ENCODE measurements around the gene EHD4. TPM values are rescaled to one million over a fixed set of nuclear protein-coding genes. Genes with fewer than 3 reads are reported as not detected.

EHD4 gene
- total RNA-seq, 1 donor from 2014 or later, result 17.2 TPM

DNA sequence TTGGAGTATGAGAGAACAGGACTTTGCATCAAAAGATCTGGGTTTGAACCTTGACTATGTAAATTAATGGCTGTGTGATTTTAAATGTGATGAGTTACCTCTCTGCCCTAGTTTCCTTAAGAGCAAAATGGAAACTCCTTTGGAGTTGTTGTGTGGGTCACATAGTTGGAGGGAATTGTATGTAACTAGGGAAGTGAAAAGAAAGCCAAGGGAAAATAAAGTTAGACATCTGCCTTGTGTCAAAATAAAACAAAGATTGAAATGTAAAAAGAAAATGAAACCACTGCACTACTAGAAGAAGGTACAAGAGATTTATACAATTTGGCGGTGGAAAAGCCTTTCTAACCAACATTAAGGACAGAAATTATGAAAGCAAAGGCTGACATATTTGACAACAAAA lies 1.7 kb upstream of the EHD4 start:
- peaks cover 18% of the 10 kb centered on the region for H3K4me1 Mint-ChIP-seq (ENCODE audit: low read depth)
- TF ChIP-seq, protein P1, sequence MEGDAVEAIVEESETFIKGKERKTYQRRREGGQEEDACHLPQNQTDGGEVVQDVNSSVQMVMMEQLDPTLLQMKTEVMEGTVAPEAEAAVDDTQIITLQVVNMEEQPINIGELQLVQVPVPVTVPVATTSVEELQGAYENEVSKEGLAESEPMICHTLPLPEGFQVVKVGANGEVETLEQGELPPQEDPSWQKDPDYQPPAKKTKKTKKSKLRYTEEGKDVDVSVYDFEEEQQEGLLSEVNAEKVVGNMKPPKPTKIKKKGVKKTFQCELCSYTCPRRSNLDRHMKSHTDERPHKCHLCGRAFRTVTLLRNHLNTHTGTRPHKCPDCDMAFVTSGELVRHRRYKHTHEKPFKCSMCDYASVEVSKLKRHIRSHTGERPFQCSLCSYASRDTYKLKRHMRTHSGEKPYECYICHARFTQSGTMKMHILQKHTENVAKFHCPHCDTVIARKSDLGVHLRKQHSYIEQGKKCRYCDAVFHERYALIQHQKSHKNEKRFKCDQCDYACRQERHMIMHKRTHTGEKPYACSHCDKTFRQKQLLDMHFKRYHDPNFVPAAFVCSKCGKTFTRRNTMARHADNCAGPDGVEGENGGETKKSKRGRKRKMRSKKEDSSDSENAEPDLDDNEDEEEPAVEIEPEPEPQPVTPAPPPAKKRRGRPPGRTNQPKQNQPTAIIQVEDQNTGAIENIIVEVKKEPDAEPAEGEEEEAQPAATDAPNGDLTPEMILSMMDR (IDR thresholded peaks at IDR 0.05; ENCODE audit: unreplicated experiment), result no peak
- H3K4me3 Mint-ChIP-seq (ENCODE audit: low read depth), result no peak overlapping the region
- H3K27ac Mint-ChIP-seq, result no peak overlapping the region
- H3K36me3 Mint-ChIP-seq (ENCODE audit: insufficient read depth), result no peaks in the 10 kb centered on the region
- no peak for DNase-seq (ENCODE audit: low spot score, unreplicated experiment)
- H3K27me3 Mint-ChIP-seq, result peaks cover 4% of the 10 kb centered on the region
- H3K9me3 Mint-ChIP-seq (ENCODE audit: low read depth), result no peaks in the 10 kb centered on the region

- Mint-ChIP-seq H3K4me1 (ENCODE audit: low read depth) (peaks cover 19% of the 10 kb centered on the region), H3K36me3 (ENCODE audit: insufficient read depth) (no peaks in the 10 kb centered on the region), H3K9me3 (ENCODE audit: low read depth) (no peaks in the 10 kb centered on the region), H3K4me3 (ENCODE audit: low read depth) (peak overlapping the region; percentile 91), H3K27me3 (peaks cover 4% of the 10 kb centered on the region), H3K27ac (peak overlapping the region; percentile 97)
- peak; percentile 43 for DNase-seq (ENCODE audit: low spot score, unreplicated experiment)
- TF ChIP-seq, protein P1 (IDR thresholded peaks at IDR 0.05; ENCODE audit: unreplicated experiment), result peak; percentile 5
These were observed 483 bp downstream of the EHD4 start for GRCh38 chr15:41971895-41972252.

DNA sequence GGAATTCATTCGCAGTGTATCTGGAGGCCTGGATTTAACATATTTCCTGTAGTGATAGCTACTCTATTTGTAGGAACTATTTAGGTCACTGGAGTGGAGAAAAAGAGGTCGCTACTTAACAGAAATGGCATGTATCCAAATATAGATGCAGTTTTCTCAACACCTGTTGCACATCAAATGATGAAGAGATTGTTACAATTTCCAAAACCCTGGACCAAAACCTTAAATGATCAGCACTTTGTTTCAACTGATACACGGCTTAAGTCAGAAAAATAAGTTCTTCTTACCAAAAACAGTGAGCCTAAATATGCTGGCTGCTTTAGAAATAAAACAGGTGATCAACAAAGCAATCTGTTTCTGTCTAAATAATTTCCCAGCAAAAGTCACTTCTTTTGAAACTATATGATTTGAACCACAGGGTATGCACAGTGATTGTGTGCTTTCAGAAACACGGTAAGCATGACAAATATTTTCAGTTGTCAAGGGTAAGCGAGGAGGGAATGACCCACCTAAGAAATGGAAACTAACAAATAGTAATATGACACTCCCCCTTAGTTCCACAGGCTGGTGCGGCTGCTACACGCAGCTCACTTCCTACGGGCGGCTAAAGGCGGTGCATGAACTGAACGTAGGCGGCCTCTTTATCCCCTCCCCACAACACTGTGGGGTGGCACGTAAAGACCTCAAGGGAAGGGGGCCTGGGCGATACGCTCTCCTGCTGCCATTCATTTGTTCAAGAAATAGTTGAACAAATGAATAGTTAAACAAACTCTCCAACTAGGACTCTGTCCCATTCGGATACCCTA lies 1.1 kb downstream of the EHD4 start:
- H3K4me3 Mint-ChIP-seq (ENCODE audit: low read depth), result peak overlapping the region; percentile 91
- DNase-seq (ENCODE audit: low spot score, unreplicated experiment), result no peak
- H3K27me3 Mint-ChIP-seq, result peaks cover 4% of the 10 kb centered on the region
- H3K4me1 Mint-ChIP-seq (ENCODE audit: low read depth), result peaks cover 19% of the 10 kb centered on the region
- no peaks in the 10 kb centered on the region for H3K9me3 Mint-ChIP-seq (ENCODE audit: low read depth)
- TF ChIP-seq, protein P1 (IDR thresholded peaks at IDR 0.05; ENCODE audit: unreplicated experiment), result peak; percentile 7
- peak overlapping the region; percentile 97 for H3K27ac Mint-ChIP-seq
- H3K36me3 Mint-ChIP-seq (ENCODE audit: insufficient read depth), result no peaks in the 10 kb centered on the region

- peaks cover 4% of the 10 kb centered on the region for H3K27me3 Mint-ChIP-seq
- no peaks in the 10 kb centered on the region for H3K9me3 Mint-ChIP-seq (ENCODE audit: low read depth)
- no peak for DNase-seq (ENCODE audit: low spot score, unreplicated experiment)
- H3K27ac Mint-ChIP-seq, result no peak overlapping the region
- H3K4me3 Mint-ChIP-seq (ENCODE audit: low read depth), result peak overlapping the region; percentile 42
- TF ChIP-seq, protein P1 (IDR thresholded peaks at IDR 0.05; ENCODE audit: unreplicated experiment), result no peak
- peaks cover 19% of the 10 kb centered on the region for H3K4me1 Mint-ChIP-seq (ENCODE audit: low read depth)
- H3K36me3 Mint-ChIP-seq (ENCODE audit: insufficient read depth), result no peaks in the 10 kb centered on the region
These were observed 1.9 kb downstream of the EHD4 start for GRCh38 chr15:41970456-41970855.

GRCh38 chr15:41969851-41970431 lies 2.4 kb downstream of the EHD4 start:
- TF ChIP-seq, protein P1 (IDR thresholded peaks at IDR 0.05; ENCODE audit: unreplicated experiment), result no peak
- Mint-ChIP-seq H3K36me3 (ENCODE audit: insufficient read depth) (no peaks in the 10 kb centered on the region), H3K27ac (no peak overlapping the region), H3K4me1 (ENCODE audit: low read depth) (peaks cover 19% of the 10 kb centered on the region), H3K27me3 (peaks cover 4% of the 10 kb centered on the region), H3K4me3 (ENCODE audit: low read depth) (peak overlapping the region; percentile 42), H3K9me3 (ENCODE audit: low read depth) (no peaks in the 10 kb centered on the region)
- no peak for DNase-seq (ENCODE audit: low spot score, unreplicated experiment)

Measured in progenitor cell of endocrine pancreas (in vitro differentiated cells).